Caco-2 (cell line): ENCODE results near the gene ZNF766. TPM values are rescaled to one million over a fixed set of nuclear protein-coding genes. Genes with fewer than 3 reads are reported as not detected.
A peak's percentile ranks its signal among the peaks of the same experiment; 100 is the strongest.

Experiments
- BruUV-seq: library from RNA; stranded (reverse); fragments of 400-500 nt; replicated peaks from 2 replicates; lab custom pipeline; 2021; lab: Mats Ljungman, UMichigan
- CTCF ChIA-PET: fragments of 300-600 bp; sonication (Branson Sonifier 250); formaldehyde crosslinking; loops from one replicate; lab custom pipeline; 2022; ENCODE audit warnings: antibody characterized with exemption; lab: Charles Lee
- POLR2A ChIA-PET: fragments of 300-600 bp; sonication (Branson Sonifier 250); formaldehyde crosslinking; loops from one replicate; lab custom pipeline; 2022; ENCODE audit warnings: antibody characterized with exemption; lab: Charles Lee
- DNase-seq, 2 experiments: peaks; one replicate each; pipeline versions ENCODE4 v3.0.0 to v3.0.0-alpha.2; 2020 to 2022
- H3K27me3 ChIP-seq: replicated peaks from 2 replicates; pipeline ENCODE4 v1.6.0; 2011; ENCODE audit warnings: low read length; ENCODE audit not compliant: control insufficient read depth, insufficient read depth
- H3K36me3 ChIP-seq: 2 replicates; pipeline ENCODE4 v1.5.1; 2011; ENCODE audit warnings: low read length; ENCODE audit not compliant: control insufficient read depth, insufficient read depth
- H3K4me1 ChIP-seq: fragments of 250-450 bp; sonication (Bioruptor Pico); 2 replicates; pipeline ENCODE4 v1.5.1; 2020; ENCODE audit warnings: mild to moderate bottlenecking
- H3K4me3 ChIP-seq: 2 replicates; pipeline ENCODE4 v1.5.1; 2011; ENCODE audit warnings: low read depth, mild to moderate bottlenecking, control low read depth, low read length
- H3K9me3 ChIP-seq: fragments of 250-450 bp; sonication (Bioruptor Pico); 2 replicates; pipeline ENCODE4 v1.5.1; 2020; ENCODE audit warnings: mild to moderate bottlenecking, moderate library complexity
- H3K27ac Mint-ChIP-seq: one replicate; pipeline ENCODE4 v1.8.0; 2022; ENCODE audit warnings: mixed read lengths; ENCODE audit not compliant: unreplicated experiment
- H3K27me3 Mint-ChIP-seq: one replicate; pipeline ENCODE4 v1.8.0; 2022; ENCODE audit warnings: mixed read lengths; ENCODE audit not compliant: insufficient read depth, unreplicated experiment
- H3K36me3 Mint-ChIP-seq: one replicate; pipeline ENCODE4 v1.8.0; 2022; ENCODE audit warnings: mild to moderate bottlenecking, mixed read lengths; ENCODE audit not compliant: insufficient read depth, unreplicated experiment
- H3K4me1 Mint-ChIP-seq: one replicate; pipeline ENCODE4 v1.8.0; 2022; ENCODE audit warnings: low read depth, mixed read lengths; ENCODE audit not compliant: unreplicated experiment
- H3K4me3 Mint-ChIP-seq: one replicate; pipeline ENCODE4 v1.8.0; 2022; ENCODE audit warnings: mild to moderate bottlenecking, moderate library complexity, mixed read lengths; ENCODE audit not compliant: unreplicated experiment
- H3K9me3 Mint-ChIP-seq: one replicate; pipeline ENCODE4 v1.8.0; 2022; ENCODE audit warnings: mixed read lengths; ENCODE audit not compliant: unreplicated experiment
- CTCF ChIP-seq, 2 experiments: fragments of 200-600 bp in 1 of 2; IDR thresholded peaks; 1 replicate in 1 of 2; 2 replicates in 1 of 2; pipeline versions ENCODE4 v1.5.1 to v1.8.0; 2011 to 2022; ENCODE audit warnings: antibody characterized with exemption in 1 of 2, control low read depth in 1 of 2, inconsistent platforms in 1 of 2, low read depth in 1 of 2, low read length in 1 of 2, mild to moderate bottlenecking in 1 of 2, moderate library complexity in 1 of 2; ENCODE audit not compliant: insufficient read depth in 1 of 2, severe bottlenecking in 1 of 2, unreplicated experiment in 1 of 2
- intact Hi-C: fragments of 100-400 bp; cut with micrococcal nuclease; formaldehyde crosslinking; loops from one replicate; pipeline ENCODE4 v1.10.0; 2022; ENCODE audit not compliant: unreplicated experiment
- total RNA-seq: library from RNA; stranded (reverse); gene quantifications from 2 replicates; pipeline ENCODE4 v1.2.3, GENCODE V29; 2022

ZNF766 gene
- total RNA-seq, 1 experiment from 2014 or later, result 12.1 TPM

DNA sequence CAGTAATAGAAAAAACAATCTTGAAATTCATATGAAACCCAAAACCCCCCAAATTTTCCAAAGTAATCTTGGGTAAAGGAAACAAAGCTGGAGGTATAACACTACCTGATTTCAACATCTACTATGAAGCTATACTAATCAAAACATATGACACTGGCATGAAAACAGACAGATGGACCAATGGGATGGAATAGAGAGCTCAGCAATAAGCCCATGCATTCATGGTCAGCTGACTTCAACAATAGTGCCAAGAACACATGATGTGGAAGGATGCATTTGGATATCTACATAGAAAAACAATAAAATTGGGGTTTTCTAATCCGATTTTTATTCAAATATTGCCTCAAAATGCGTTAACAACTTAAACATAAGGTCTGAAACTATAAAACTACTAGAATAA is 32.2 kb upstream of the ZNF766 start:
- POLR2A ChIA-PET, result no interaction called here
- H3K9me3 Mint-ChIP-seq, result peaks cover 22% of the 10 kb centered on the region
- H3K4me3 Mint-ChIP-seq, result no peak overlapping the region

GRCh38 chr19:52237771-52238400 is 31.5 kb upstream of the ZNF766 start:
- BruUV-seq, result no TSS peak
- no peaks in the 10 kb centered on the region for H3K36me3 ChIP-seq
- H3K36me3 Mint-ChIP-seq, result no peaks in the 10 kb centered on the region
- ChIA-PET POLR2A (no interaction called here), CTCF (interaction anchor here (1.1 kb wide), 1 partner anchor 98 kb away, joined by 3 read pairs; the partner anchor contains the start of gene ZNF616)
- intact Hi-C loops, result loop anchor here (5.0 kb wide), 1 partner anchor 51 kb away; no protein-coding TSS in a partner anchor
- H3K4me3 Mint-ChIP-seq, result no peak overlapping the region
- H3K4me1 ChIP-seq, result no peaks in the 10 kb centered on the region
- no peaks in the 10 kb centered on the region for H3K9me3 ChIP-seq
- peak; percentile 88 to 90 for TF ChIP-seq CTCF (IDR thresholded peaks at IDR 0.05; ENCODE audit: insufficient read depth in 1 of 2, low read depth in 1 of 2, low read length in 1 of 2, severe bottlenecking in 1 of 2, unreplicated experiment in 1 of 2)
- DNase-seq, result peak; percentile 52 to 69
- no peaks in the 10 kb centered on the region for H3K4me1 Mint-ChIP-seq
- no peaks in the 10 kb centered on the region for H3K27me3 Mint-ChIP-seq
- H3K4me3 ChIP-seq, result no peak overlapping the region
- peaks cover 20% of the 10 kb centered on the region for H3K9me3 Mint-ChIP-seq
- no peak overlapping the region for H3K27ac Mint-ChIP-seq
- no peaks in the 10 kb centered on the region for H3K27me3 ChIP-seq

More for the DNA sequence above, 32.2 kb upstream of the ZNF766 start:
- Histone ChIP-seq H3K27me3 (no peaks in the 10 kb centered on the region), H3K4me1 (no peaks in the 10 kb centered on the region), H3K36me3 (no peaks in the 10 kb centered on the region), H3K9me3 (no peaks in the 10 kb centered on the region), H3K4me3 (no peak overlapping the region)
- no peak overlapping the region for H3K27ac Mint-ChIP-seq
- no peaks in the 10 kb centered on the region for H3K4me1 Mint-ChIP-seq
- no peak for DNase-seq
- CTCF ChIA-PET, result interaction anchor here (1.1 kb wide), 1 partner anchor 98 kb away, joined by 3 read pairs; the partner anchor contains the start of gene ZNF616
- BruUV-seq, result no TSS peak
- no peak for TF ChIP-seq CTCF (IDR thresholded peaks at IDR 0.05; ENCODE audit: insufficient read depth in 1 of 2, low read depth in 1 of 2, low read length in 1 of 2, severe bottlenecking in 1 of 2, unreplicated experiment in 1 of 2)
- H3K36me3 Mint-ChIP-seq, result no peaks in the 10 kb centered on the region
- no peaks in the 10 kb centered on the region for H3K27me3 Mint-ChIP-seq
- intact Hi-C loops, result loop anchor here (5.0 kb wide), 1 partner anchor 50 kb away; no protein-coding TSS in a partner anchor

DNA sequence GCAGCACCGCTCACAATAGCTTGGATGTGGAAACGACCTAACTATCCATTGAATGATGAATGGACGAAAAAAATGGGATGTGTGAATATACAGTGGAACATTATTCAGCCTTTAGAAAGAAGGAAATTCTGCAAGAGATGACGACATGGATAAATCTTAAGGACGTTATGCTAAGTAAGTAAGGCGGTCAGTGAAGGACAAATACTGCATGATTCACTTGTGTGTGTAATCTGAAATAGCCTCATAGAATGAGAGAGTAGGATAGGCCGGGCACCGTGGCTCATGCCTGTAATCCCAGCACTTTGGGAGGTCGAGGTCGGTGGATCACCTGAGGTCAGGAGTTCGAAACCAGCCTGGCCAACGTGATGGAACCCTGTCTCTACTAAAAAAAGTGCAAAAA is 25.4 kb upstream of the ZNF766 start:
- Mint-ChIP-seq H3K9me3 (peaks cover 12% of the 10 kb centered on the region), H3K4me3 (no peak overlapping the region), H3K27ac (no peak overlapping the region), H3K4me1 (no peaks in the 10 kb centered on the region), H3K27me3 (no peaks in the 10 kb centered on the region), H3K36me3 (no peaks in the 10 kb centered on the region)
- no peaks in the 10 kb centered on the region for H3K36me3 ChIP-seq
- ChIA-PET POLR2A (no interaction called here), CTCF (no interaction called here)
- no TSS peak for BruUV-seq
- no peak overlapping the region for H3K4me3 ChIP-seq
- H3K4me1 ChIP-seq, result no peaks in the 10 kb centered on the region
- no peak for DNase-seq
- H3K27me3 ChIP-seq, result no peaks in the 10 kb centered on the region
- intact Hi-C loops, result loop anchor here (10.0 kb wide), 1 partner anchor 501 kb away; no protein-coding TSS in a partner anchor
- H3K9me3 ChIP-seq, result peaks cover 9% of the 10 kb centered on the region; the same call in 1 of the 2 replicates
- no peak for TF ChIP-seq CTCF (IDR thresholded peaks at IDR 0.05; ENCODE audit: insufficient read depth in 1 of 2, low read depth in 1 of 2, low read length in 1 of 2, severe bottlenecking in 1 of 2, unreplicated experiment in 1 of 2)
